GM12878 (cell line): ENCODE results near the gene AFG1L. TPM values are rescaled to one million over a fixed set of nuclear protein-coding genes. Genes with fewer than 3 reads are reported as not detected.

Experiments used
- ATAC-seq: fragments of 200-7000 bp; cut with Tn5 transposase; 3 replicates; pipeline ENCODE4 v1.9.1; 2020; ENCODE audit warnings: mild to moderate bottlenecking, moderate library complexity
- BruUV-seq: library from RNA; stranded (reverse); fragments of 400-500 nt; replicated peaks from 2 replicates; lab custom pipeline; 2021; lab: Mats Ljungman, UMichigan
- CTCF ChIA-PET: fragments of 300-600 bp; sonication (Branson Sonifier 250); formaldehyde crosslinking; extraction: SDS; loops from one replicate; lab custom pipeline; 2021; ENCODE audit warnings: inconsistent platforms; lab: Yijun Ruan, JAX
- POLR2A ChIA-PET: fragments of 350-600 bp; formaldehyde crosslinking; extraction: SDS; loops from one replicate; lab custom pipeline; 2021; ENCODE audit warnings: inconsistent platforms; lab: Charles Lee
- RAD21 ChIA-PET: fragments of 300-600 bp; sonication (Branson Sonifier 250); formaldehyde crosslinking; loops from one replicate; lab custom pipeline; 2023; ENCODE audit warnings: antibody characterized with exemption; ENCODE audit not compliant: unreplicated experiment; lab: Charles Lee
- SMC1A ChIA-PET: fragments of 300-600 bp; sonication (Branson Sonifier 250); formaldehyde crosslinking; loops from one replicate; lab custom pipeline; 2023; ENCODE audit not compliant: unreplicated experiment, uncharacterized antibody; lab: Charles Lee
- DNase-seq: peaks from one replicate; pipeline ENCODE4 v3.0.0-alpha.2; 2011; ENCODE audit warnings: low read depth, low spot score
- FAIRE-seq: peaks from 3 replicates; lab custom pipeline; 2011; peaks lifted over from hg19 to GRCh38; lab: Jason Lieb, UNC
- H2AFZ ChIP-seq: 2 replicates; pipeline ENCODE4 v1.6.0; 2011; ENCODE audit warnings: low read depth, low read length, control low read depth; ENCODE audit not compliant: control insufficient read depth
- H3K27ac ChIP-seq: 2 replicates; pipeline ENCODE4 v1.5.1; 2011; ENCODE audit warnings: control low read depth; ENCODE audit not compliant: control insufficient read depth, insufficient read depth
- H3K27me3 ChIP-seq, 2 experiments: replicated peaks in 1 of 2; 2 replicates each; pipeline versions ENCODE4 v1.6.0 to v1.6.1; 2011; ENCODE audit warnings: low read length in 1 of 2; ENCODE audit not compliant: control insufficient read depth in 2 of 2, insufficient read depth in 2 of 2
- H3K36me3 ChIP-seq, 2 experiments: 2 replicates each; pipeline ENCODE4 v1.5.1; 2011; ENCODE audit warnings: low read length in 1 of 2; ENCODE audit not compliant: control insufficient read depth in 2 of 2, insufficient read depth in 2 of 2
- H3K4me1 ChIP-seq: 2 replicates; pipeline ENCODE4 v1.6.1; 2011; ENCODE audit warnings: mild to moderate bottlenecking, low read length, moderate library complexity, mixed read lengths; ENCODE audit not compliant: control insufficient read depth, insufficient read depth
- H3K4me2 ChIP-seq: 2 replicates; pipeline ENCODE4 v1.6.0; 2011; ENCODE audit warnings: control low read depth; ENCODE audit not compliant: control insufficient read depth, insufficient read depth
- H3K4me3 ChIP-seq: fragments of 200-600 bp; sonication (generic); 2 replicates; pipeline ENCODE4 v1.5.1; 2016
- H3K79me2 ChIP-seq: 2 replicates; pipeline ENCODE4 v1.6.0; 2011; ENCODE audit warnings: low read length; ENCODE audit not compliant: control insufficient read depth, insufficient read depth
- H3K9ac ChIP-seq: 2 replicates; pipeline ENCODE4 v1.8.0; 2011; ENCODE audit warnings: low read length, control low read depth, mixed read lengths; ENCODE audit not compliant: control insufficient read depth, insufficient read depth
- H3K9me3 ChIP-seq: replicated peaks from 3 replicates; pipeline ENCODE4 v1.5.1; 2011; ENCODE audit warnings: mild to moderate bottlenecking, low read length; ENCODE audit not compliant: control insufficient read depth, insufficient read depth
- H4K20me1 ChIP-seq: 2 replicates; pipeline ENCODE4 v1.6.0; 2011; ENCODE audit not compliant: control insufficient read depth, insufficient read depth
- BACH1 ChIP-seq: fragments of 450-650 bp; IDR thresholded peaks from 2 replicates; pipeline ENCODE4 v1.6.1; 2017; ENCODE audit warnings: mild to moderate bottlenecking, borderline replicate concordance
- KAT2A ChIP-seq: conservative IDR thresholded peaks from 2 replicates; pipeline ENCODE4 v1.6.1; 2011; ENCODE audit warnings: low read depth, low read length; ENCODE audit not compliant: control insufficient read depth
- RELB ChIP-seq: fragments of 450-650 bp; IDR thresholded peaks from 2 replicates; pipeline ENCODE4 v1.6.1; 2017; ENCODE audit warnings: low read depth, mild to moderate bottlenecking, moderate library complexity
- YBX1 ChIP-seq: fragments of 450-650 bp; IDR thresholded peaks from 2 replicates; pipeline ENCODE4 v1.6.1; 2016; ENCODE audit warnings: antibody characterized with exemption
- WGBS: methylation state at CpG from one replicate; pipeline ENCODE4 v1.1.6; 2016; ENCODE audit warnings: low lambda C conversion rate; ENCODE audit not compliant: insufficient replicate concordance, insufficient coverage; ENCODE audit errors: missing lambda C conversion rate; 5-methylcytosine and 5-hydroxymethylcytosine counted together
- in situ Hi-C: fragments of 300-500 bp; cut with MboI; formaldehyde crosslinking; loops from 9 replicates; pipeline ENCODE4 v1.14.3; 2018; ENCODE audit warnings: mixed read lengths
- intact Hi-C: fragments of 100-400 bp; cut with micrococcal nuclease; formaldehyde crosslinking; loops from one replicate; pipeline ENCODE4 v1.14.2; 2022; ENCODE audit not compliant: unreplicated experiment
- polyA plus RNA-seq, 11 experiments: library from polyadenylated mRNA; depleted of rRNA in 4 of 11; unstranded in 6 of 11; stranded (reverse) in 5 of 11; fragments of >200 nt; fragmentation: Nextera tagmentation in 4 of 11; fragmentation: Illumina TruSeq in 1 of 11; extraction: Ambion mirVana in 4 of 11; extraction: Trizol in 1 of 11; gene quantifications; 1 replicate in 1 of 11; 2 replicates in 10 of 11; pipeline versions ENCODE4 v1.2.1 to v1.2.3, GENCODE V29; 2011 to 2016; ENCODE audit warnings: inconsistent platforms in 2 of 11, missing spikeins in 2 of 11, low read depth in 1 of 11
- total RNA-seq, 4 experiments: library from RNA; depleted of rRNA in 3 of 4; stranded (reverse); fragments of >200 nt in 3 of 4; fragmentation: Illumina TruSeq in 1 of 4; extraction: Trizol in 1 of 4; gene quantifications; 2 replicates each; pipeline versions ENCODE4 v1.2.1 to v1.2.3, GENCODE V29; 2013 to 2021

Gene AFG1L
- total and polyA plus RNA-seq, 10 of the 15 experiments (the other 5 are each of a cell fraction or from before 2014, with no cell fraction given): 2.3 to 9.0 (median 4.3) TPM

- TF ChIP-seq KAT2A (no peak), BACH1 (no peak)
- TF ChIP-seq, all 136 proteins: peak for 0
These were observed 208.0 kb downstream of the AFG1L start (continued) for GRCh38 chr6:108502832-108503231.

- Histone ChIP-seq H3K4me2 (no peak overlapping the region), H3K79me2 (no peaks in the 10 kb centered on the region), H3K9me3 (no peaks in the 10 kb centered on the region), H3K27ac (no peak overlapping the region), H4K20me1 (no peaks in the 10 kb centered on the region), H3K4me1 (no peaks in the 10 kb centered on the region), H3K9ac (no peak overlapping the region), H3K27me3 (no peaks in the 10 kb centered on the region), H3K36me3 (no peaks in the 10 kb centered on the region), H3K4me3 (no peak overlapping the region), H2AFZ (no peak overlapping the region)
- 52% methylated on average over 2 of the region's 2 CpGs for WGBS
- no peak for DNase-seq
- BruUV-seq: no TSS peak
- ATAC-seq: no peak
- no peak for FAIRE-seq
- ChIA-PET SMC1A (interaction anchor here (1.5 kb wide), 1 partner anchor 12 kb away, joined by 3 read pairs; no protein-coding TSS in a partner anchor), POLR2A (no interaction called here), CTCF (interaction anchor here (2.1 kb wide), 1 partner anchor 15 kb away, joined by 6 read pairs; no protein-coding TSS in a partner anchor), RAD21 (no interaction called here)
- intact Hi-C loops: no loop called here
- TF ChIP-seq RELB (no peak), YBX1 (no peak)
- in situ Hi-C loops: no loop called here
These were observed 212.5 kb downstream of the AFG1L start for GRCh38 chr6:108507316-108507715.
